ENCODE measurements around the gene FCRLB.
"Not testable (repeated sequence)": the region's sequence is repeated elsewhere in the genome, so short reads cannot be mapped to it uniquely, and the experiment has no call there.

The FCRLB gene

GRCh38 chr1:161743231-161743630 lies 21.9 kb downstream of the FCRLB start:
- DNase-seq = no peak

GRCh38 chr1:161747801-161748200 lies 26.5 kb downstream of the FCRLB start:
- no peak for DNase-seq

GRCh38 chr1:161749509-161750407 lies 28.4 kb downstream of the FCRLB start, which contains the start of gene DUSP12:
Gene DUSP12 (plus strand): TSS chr1:161749786. CDS start chr1:161749802, 16 bp downstream.
- peak; percentile 88 for DNase-seq

- DNase-seq = peak; percentile 63
Observed at GRCh38 chr1:161763522-161764098, 42.3 kb downstream of the FCRLB start.

- peak; percentile 75 for DNase-seq
Observed at GRCh38 chr1:161766102-161766981, 45.0 kb downstream of the FCRLB start, which contains the start of gene ATF6. Gene ATF6 (plus strand): TSS chr1:161766320. CDS start chr1:161766361, 41 bp downstream.

- no peak for DNase-seq
Observed at GRCh38 chr1:161768461-161768860, 47.1 kb downstream of the FCRLB start.

- DNase-seq = no peak
Observed at GRCh38 chr1:161768986-161769672, 47.8 kb downstream of the FCRLB start.

GRCh38 chr1:161769673-161770045 lies 48.3 kb downstream of the FCRLB start:
- not testable (repeated sequence) for DNase-seq

GRCh38 chr1:161770250-161770649 lies 48.9 kb downstream of the FCRLB start:
- DNase-seq = no peak

GRCh38 chr1:161771161-161771560 lies 49.8 kb downstream of the FCRLB start:
- DNase-seq = peak; percentile 22

GRCh38 chr1:161771973-161772372 lies 50.6 kb downstream of the FCRLB start:
- no peak for DNase-seq

- no peak for DNase-seq
Observed at GRCh38 chr1:161772397-161772796, 51.1 kb downstream of the FCRLB start.

GRCh38 chr1:161773791-161774190 lies 52.4 kb downstream of the FCRLB start:
- no peak for DNase-seq

GRCh38 chr1:161777261-161777660 lies 55.9 kb downstream of the FCRLB start:
- no peak for DNase-seq

All from CD4-positive, alpha-beta T cell treated with Interleukin-6 for 4 hours (primary cell).